G401.6 (cell line): ENCODE results near the gene POGLUT2.
"Not testable (repeated sequence)": the region's sequence is repeated elsewhere in the genome, so short reads cannot be mapped to it uniquely, and the experiment has no call there.

Source experiments
- FAIRE-seq: peaks from 2 replicates; lab custom pipeline; 2012; peaks lifted over from hg19 to GRCh38; lab: Jason Lieb, UNC

POGLUT2 gene

GRCh38 chr13:102805680-102806079 is 6.9 kb upstream of the POGLUT2 start:
- FAIRE-seq = no peak

- FAIRE-seq = no peak
Observed at GRCh38 chr13:102800145-102801041, 1.6 kb upstream of the POGLUT2 start.

GRCh38 chr13:102799426-102800144 is 809 bp upstream of the POGLUT2 start:
- FAIRE-seq = no peak

GRCh38 chr13:102793611-102794355 is 5.0 kb downstream of the POGLUT2 start:
- FAIRE-seq = no peak

- FAIRE-seq = no peak
Observed at GRCh38 chr13:102792396-102792795, 6.4 kb downstream of the POGLUT2 start.

GRCh38 chr13:102788683-102789082 is 10.1 kb downstream of the POGLUT2 start:
- FAIRE-seq = no peak

GRCh38 chr13:102784483-102784882 is 14.3 kb downstream of the POGLUT2 start:
- FAIRE-seq = no peak

GRCh38 chr13:102781591-102781990 is 17.2 kb downstream of the POGLUT2 start:
- no peak for FAIRE-seq

GRCh38 chr13:102780656-102781055 is 18.1 kb downstream of the POGLUT2 start:
- not testable (repeated sequence) for FAIRE-seq

GRCh38 chr13:102779436-102780159 is 19.2 kb downstream of the POGLUT2 start:
- FAIRE-seq = no peak

- no peak for FAIRE-seq
Observed at GRCh38 chr13:102777736-102778135, 21.0 kb downstream of the POGLUT2 start.

- FAIRE-seq = no peak
Observed at GRCh38 chr13:102776271-102776670, 22.5 kb downstream of the POGLUT2 start.

GRCh38 chr13:102774591-102775520 is 23.9 kb downstream of the POGLUT2 start:
- FAIRE-seq = no peak

GRCh38 chr13:102774214-102774568 is 24.6 kb downstream of the POGLUT2 start:
- no peak for FAIRE-seq

GRCh38 chr13:102773441-102774213 is 25.1 kb downstream of the POGLUT2 start, which contains the start of gene TEX30:
Gene TEX30 (minus strand): TSS chr13:102773786. CDS start chr13:102770026, 3,760 bp downstream.
- FAIRE-seq = no peak

- no peak for FAIRE-seq
Observed at GRCh38 chr13:102772042-102772425, 26.7 kb downstream of the POGLUT2 start.

GRCh38 chr13:102771298-102772041 is 27.3 kb downstream of the POGLUT2 start:
- FAIRE-seq = no peak

- FAIRE-seq = no peak
Observed at GRCh38 chr13:102770435-102770834, 28.3 kb downstream of the POGLUT2 start.

- no peak for FAIRE-seq
Observed at GRCh38 chr13:102769679-102770078, 29.1 kb downstream of the POGLUT2 start.
